Rectal smooth muscle tissue (tissue), 1 donor: ENCODE results near the gene MOGAT1.
A peak's percentile ranks its signal among the peaks of the same experiment; 100 is the strongest.

Source experiments
- H3K27ac ChIP-seq: one replicate; pipeline ENCODE4 v1.7.0; 2013; ENCODE audit warnings: low read depth, low read length, inconsistent platforms
- H3K27me3 ChIP-seq: one replicate; pipeline ENCODE4 v1.7.0; 2013; ENCODE audit warnings: low read length; ENCODE audit not compliant: control insufficient read depth, insufficient read depth
- H3K36me3 ChIP-seq: one replicate; pipeline ENCODE4 v1.7.0; 2013; ENCODE audit warnings: low read length; ENCODE audit not compliant: control insufficient read depth, insufficient read depth
- H3K4me1 ChIP-seq: one replicate; pipeline ENCODE4 v1.7.0; 2013; ENCODE audit warnings: low read length; ENCODE audit not compliant: control insufficient read depth, insufficient read depth
- H3K4me3 ChIP-seq: one replicate; pipeline ENCODE4 v1.7.0; 2013; ENCODE audit warnings: low read length
- H3K9ac ChIP-seq: one replicate; pipeline ENCODE4 v1.7.0; 2013; ENCODE audit warnings: low read length

The MOGAT1 gene

GRCh38 chr2:222722327-222722946 is 51.0 kb downstream of the MOGAT1 start:
- Histone ChIP-seq H3K27ac (no peak overlapping the region), H3K4me3 (no peak overlapping the region), H3K27me3 (no peaks in the 10 kb centered on the region), H3K9ac (no peak overlapping the region), H3K4me1 (no peaks in the 10 kb centered on the region), H3K36me3 (no peaks in the 10 kb centered on the region)

GRCh38 chr2:222724208-222724607 is 52.8 kb downstream of the MOGAT1 start:
- no peaks in the 10 kb centered on the region for H3K27me3 ChIP-seq

GRCh38 chr2:222728621-222729020 is 57.2 kb downstream of the MOGAT1 start:
- H3K27me3 ChIP-seq, result no peaks in the 10 kb centered on the region
- no peak overlapping the region for H3K9ac ChIP-seq
- H3K36me3 ChIP-seq, result no peaks in the 10 kb centered on the region
- peaks cover 6% of the 10 kb centered on the region for H3K4me1 ChIP-seq
- no peak overlapping the region for H3K27ac ChIP-seq
- no peak overlapping the region for H3K4me3 ChIP-seq

More at GRCh38 chr2:222724208-222724607, 52.8 kb downstream of the MOGAT1 start:
- Histone ChIP-seq H3K27ac (no peak overlapping the region), H3K36me3 (no peaks in the 10 kb centered on the region), H3K4me1 (no peaks in the 10 kb centered on the region), H3K9ac (no peak overlapping the region), H3K4me3 (no peak overlapping the region)

DNA sequence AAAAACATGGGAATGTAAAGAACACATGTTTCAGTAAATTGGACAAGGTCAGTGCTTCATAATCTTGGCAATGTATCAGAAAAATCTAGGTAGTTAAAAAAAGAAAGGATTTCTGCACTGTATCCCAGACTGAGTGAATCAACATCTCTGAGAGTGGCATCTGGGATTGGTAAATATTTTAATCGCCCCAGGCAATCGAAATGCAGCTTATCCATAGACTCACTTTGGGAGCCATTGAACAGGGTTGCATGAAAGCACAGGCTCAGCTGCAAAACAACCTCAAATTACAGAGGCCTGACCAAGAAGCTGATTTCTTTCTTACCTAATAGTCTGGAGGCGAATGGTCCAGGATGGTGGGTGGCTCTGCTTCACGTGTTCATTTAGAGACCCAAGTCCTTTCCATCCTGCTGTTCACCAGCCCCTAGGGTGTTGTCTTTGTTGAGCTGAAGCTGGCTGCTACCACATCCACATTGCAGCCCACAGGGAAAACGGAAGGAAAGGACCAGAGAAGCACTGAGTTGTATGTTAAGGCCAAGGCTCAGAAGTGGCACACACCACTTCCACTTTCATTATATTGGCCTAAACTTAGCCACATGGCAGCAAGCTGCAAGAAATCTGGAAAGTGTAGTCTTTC is 59.0 kb downstream of the MOGAT1 start:
- H3K4me1 ChIP-seq, result peaks cover 6% of the 10 kb centered on the region

GRCh38 chr2:222731201-222731621 is 59.8 kb downstream of the MOGAT1 start:
- Histone ChIP-seq H3K9ac (no peak overlapping the region), H3K4me1 (peaks cover 6% of the 10 kb centered on the region), H3K27ac (peak overlapping the region; percentile 54), H3K4me3 (no peak overlapping the region), H3K36me3 (no peaks in the 10 kb centered on the region), H3K27me3 (no peaks in the 10 kb centered on the region)

More for the DNA sequence above, 59.0 kb downstream of the MOGAT1 start:
- Histone ChIP-seq H3K27ac (peak overlapping the region; percentile 54), H3K9ac (no peak overlapping the region), H3K36me3 (no peaks in the 10 kb centered on the region), H3K4me3 (peak overlapping the region; percentile 0), H3K27me3 (no peaks in the 10 kb centered on the region)

- H3K27ac ChIP-seq, result no peak overlapping the region
These were observed 61.2 kb downstream of the MOGAT1 start for GRCh38 chr2:222732489-222733178.

DNA sequence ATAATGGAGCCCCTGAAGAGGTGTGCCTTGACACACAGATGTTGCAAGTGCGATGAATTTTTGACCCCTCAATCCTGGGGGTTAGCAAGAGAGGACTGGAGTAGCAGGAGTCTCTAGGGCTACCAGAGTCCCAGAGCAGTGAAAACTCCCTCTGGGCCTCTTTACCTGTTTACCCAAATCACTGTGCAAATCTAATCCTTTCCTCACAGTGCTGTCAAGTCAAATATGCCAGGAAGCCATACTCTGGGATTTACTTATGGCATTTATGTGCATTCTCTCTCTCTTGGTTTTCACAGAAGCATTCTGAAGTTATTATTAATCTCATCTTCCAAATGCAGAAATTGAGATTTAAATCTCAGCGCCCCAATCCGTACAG is 62.0 kb downstream of the MOGAT1 start:
- Histone ChIP-seq H3K9ac (no peak overlapping the region), H3K4me1 (peaks cover 6% of the 10 kb centered on the region), H3K27ac (no peak overlapping the region), H3K4me3 (no peak overlapping the region), H3K27me3 (no peaks in the 10 kb centered on the region), H3K36me3 (no peaks in the 10 kb centered on the region)

More at GRCh38 chr2:222732489-222733178, 61.2 kb downstream of the MOGAT1 start:
- H3K27me3 ChIP-seq, result no peaks in the 10 kb centered on the region
- H3K4me3 ChIP-seq, result no peak overlapping the region
- no peaks in the 10 kb centered on the region for H3K36me3 ChIP-seq
- no peak overlapping the region for H3K9ac ChIP-seq
- H3K4me1 ChIP-seq, result peaks cover 6% of the 10 kb centered on the region

GRCh38 chr2:222733846-222734702 is 62.6 kb downstream of the MOGAT1 start:
- Histone ChIP-seq H3K4me3 (no peak overlapping the region), H3K9ac (no peak overlapping the region), H3K27me3 (no peaks in the 10 kb centered on the region), H3K27ac (no peak overlapping the region), H3K36me3 (no peaks in the 10 kb centered on the region), H3K4me1 (peaks cover 6% of the 10 kb centered on the region)

DNA sequence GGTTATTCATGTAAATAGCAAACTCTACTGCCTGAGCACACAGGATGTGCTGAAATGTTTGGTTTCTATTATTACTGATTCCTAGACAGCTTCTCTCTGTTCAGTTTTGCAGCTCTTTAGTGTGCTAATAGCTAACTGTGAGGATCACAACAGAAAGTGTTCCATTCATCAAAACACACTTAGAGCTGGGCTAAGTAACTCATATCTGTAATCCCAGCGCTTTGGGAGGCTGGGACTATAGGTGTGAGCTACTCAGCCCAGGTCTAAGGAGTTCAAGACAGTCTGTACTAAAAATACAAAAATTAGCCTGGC is 63.2 kb downstream of the MOGAT1 start:
- H3K4me3 ChIP-seq, result no peak overlapping the region
- no peaks in the 10 kb centered on the region for H3K27me3 ChIP-seq
- no peak overlapping the region for H3K27ac ChIP-seq
- peaks cover 6% of the 10 kb centered on the region for H3K4me1 ChIP-seq
- H3K9ac ChIP-seq, result no peak overlapping the region
- no peaks in the 10 kb centered on the region for H3K36me3 ChIP-seq

- H3K27ac ChIP-seq, result no peak overlapping the region
These were observed 64.8 kb downstream of the MOGAT1 start for GRCh38 chr2:222736301-222736700.

DNA sequence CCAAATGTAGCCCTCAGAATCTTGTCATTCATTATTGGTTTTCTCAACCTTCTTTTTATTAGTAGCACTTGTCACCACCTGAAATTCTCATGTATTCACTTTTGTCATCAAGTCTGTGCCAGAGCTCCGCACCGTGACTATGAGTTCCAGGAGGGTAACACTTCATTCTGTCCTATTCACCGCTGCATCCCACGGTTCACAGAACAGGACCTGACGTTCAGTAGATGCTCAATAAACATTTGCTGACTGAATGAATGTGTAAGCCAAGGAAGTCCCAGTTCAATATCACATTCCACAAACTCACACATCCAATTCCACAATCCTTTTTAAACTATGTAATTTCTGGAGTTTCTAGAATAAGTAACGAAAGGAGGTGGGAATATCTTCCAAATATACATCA is 65.5 kb downstream of the MOGAT1 start:
- H3K27me3 ChIP-seq, result no peaks in the 10 kb centered on the region
- no peaks in the 10 kb centered on the region for H3K36me3 ChIP-seq
- no peak overlapping the region for H3K4me3 ChIP-seq
- H3K9ac ChIP-seq, result no peak overlapping the region
- no peaks in the 10 kb centered on the region for H3K4me1 ChIP-seq
- H3K27ac ChIP-seq, result no peak overlapping the region

More at GRCh38 chr2:222736301-222736700, 64.8 kb downstream of the MOGAT1 start:
- Histone ChIP-seq H3K36me3 (no peaks in the 10 kb centered on the region), H3K27me3 (no peaks in the 10 kb centered on the region), H3K9ac (no peak overlapping the region), H3K4me3 (no peak overlapping the region), H3K4me1 (no peaks in the 10 kb centered on the region)

- Histone ChIP-seq H3K4me3 (no peak overlapping the region), H3K27ac (no peak overlapping the region), H3K4me1 (no peaks in the 10 kb centered on the region), H3K36me3 (no peaks in the 10 kb centered on the region), H3K9ac (no peak overlapping the region), H3K27me3 (no peaks in the 10 kb centered on the region)
These were observed 66.9 kb downstream of the MOGAT1 start for GRCh38 chr2:222738312-222738711.
